ENCODE measurements around the gene KPNA1.

- no peak for TF ChIP-seq JUND (IDR thresholded peaks at IDR 0.05)
- no peak for TF ChIP-seq CTCF (IDR thresholded peaks at IDR 0.05)
- TF ChIP-seq RAD21 (IDR thresholded peaks at IDR 0.05; ENCODE audit: low read length) = no peak
- TF ChIP-seq REST (IDR thresholded peaks at IDR 0.05; ENCODE audit: low read depth, low read length) = no peak
- no peak for TF ChIP-seq SIN3A (IDR thresholded peaks at IDR 0.05; ENCODE audit: borderline replicate concordance, low read depth, low read length)
- no peak for TF ChIP-seq EZH2phosphoT487 (IDR thresholded peaks at IDR 0.05; ENCODE audit: borderline replicate concordance, low read depth)
- TF ChIP-seq, protein P1, sequence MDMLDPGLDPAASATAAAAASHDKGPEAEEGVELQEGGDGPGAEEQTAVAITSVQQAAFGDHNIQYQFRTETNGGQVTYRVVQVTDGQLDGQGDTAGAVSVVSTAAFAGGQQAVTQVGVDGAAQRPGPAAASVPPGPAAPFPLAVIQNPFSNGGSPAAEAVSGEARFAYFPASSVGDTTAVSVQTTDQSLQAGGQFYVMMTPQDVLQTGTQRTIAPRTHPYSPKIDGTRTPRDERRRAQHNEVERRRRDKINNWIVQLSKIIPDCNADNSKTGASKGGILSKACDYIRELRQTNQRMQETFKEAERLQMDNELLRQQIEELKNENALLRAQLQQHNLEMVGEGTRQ (IDR thresholded peaks at IDR 0.05; ENCODE audit: borderline replicate concordance, low read depth, low read length) = no peak
- TF ChIP-seq SMC3 (IDR thresholded peaks at IDR 0.05; ENCODE audit: low read depth, low read length) = no peak
- no peak for TF ChIP-seq ELF1 (IDR thresholded peaks at IDR 0.05)
- no peak for TF ChIP-seq RFX5 (IDR thresholded peaks at IDR 0.05; ENCODE audit: low read length)
- no peak for TF ChIP-seq POLR2AphosphoS5 (IDR thresholded peaks at IDR 0.05; ENCODE audit: low read depth, low read length)
Measured at GRCh38 chr3:122391681-122392446, 122.9 kb downstream of the KPNA1 start.

Data from SK-N-SH (cell line).